HEK293 (cell line): ENCODE data around the gene C19orf47.

Source experiments
- CTCF ChIA-PET: fragments of 350-600 bp; formaldehyde crosslinking; extraction: SDS; loops from one replicate; lab custom pipeline; 2021; ENCODE audit warnings: antibody characterized with exemption; lab: Yijun Ruan, JAX
- POLR2A ChIA-PET: fragments of 300-600 bp; formaldehyde crosslinking; extraction: SDS; loops from one replicate; lab custom pipeline; 2020; ENCODE audit warnings: antibody characterized with exemption, inconsistent platforms; lab: Yijun Ruan, JAX
- H3K27ac ChIP-seq: fragments of 200-500 bp; sonication (Bioruptor generic); 2 replicates; pipeline ENCODE4 v1.5.1; 2014; ENCODE audit warnings: low read depth, low read length, control low read depth, inconsistent platforms; ENCODE audit errors: extremely low read depth
- H3K36me3 ChIP-seq, 2 experiments: fragments of 200-500 bp in 1 of 2; sonication (Bioruptor generic) in 1 of 2; 1 replicate in 1 of 2; 2 replicates in 1 of 2; pipeline ENCODE4 v1.5.1; 2014 to 2017; ENCODE audit warnings: inconsistent platforms in 2 of 2, low read length in 2 of 2; ENCODE audit not compliant: control insufficient read depth in 2 of 2, insufficient read depth in 1 of 2
- H3K4me1 ChIP-seq: fragments of 200-500 bp; sonication (Bioruptor generic); 2 replicates; pipeline ENCODE4 v1.5.1; 2014; ENCODE audit warnings: mild to moderate bottlenecking, low read length, inconsistent platforms; ENCODE audit not compliant: control insufficient read depth, insufficient read depth
- H3K4me3 ChIP-seq: 2 replicates; pipeline ENCODE4 v1.5.1; 2011; ENCODE audit warnings: low read depth, mild to moderate bottlenecking, control low read depth, low read length, moderate library complexity
- H3K9me3 ChIP-seq: fragments of 200-500 bp; sonication (Bioruptor generic); 2 replicates; pipeline ENCODE4 v1.5.1; 2014; ENCODE audit warnings: low read depth, low read length, inconsistent platforms; ENCODE audit not compliant: control insufficient read depth, insufficient read depth
- EGR2 ChIP-seq: fragments of 450-650 bp; formaldehyde crosslinking; IDR thresholded peaks from 2 replicates; pipeline ENCODE4 v1.5.1; 2016; ENCODE audit warnings: low read depth, missing biosample characterization, missing genetic modification characterization
- GLI4 ChIP-seq: fragments of 450-650 bp; formaldehyde crosslinking; IDR thresholded peaks from 2 replicates; pipeline ENCODE4 v1.5.1; 2016; ENCODE audit warnings: missing biosample characterization, missing genetic modification characterization
- HOXD13 ChIP-seq: sonication (generic); formaldehyde crosslinking; IDR thresholded peaks from 2 replicates; pipeline ENCODE4 v1.8.0; 2022; ENCODE audit warnings: missing genetic modification reagents, borderline replicate concordance
- IKZF3 ChIP-seq: fragments of 450-650 bp; IDR thresholded peaks from 2 replicates; pipeline ENCODE4 v1.5.0; 2018; ENCODE audit warnings: missing biosample characterization, mild to moderate bottlenecking, missing genetic modification characterization, moderate library complexity
- MZF1 ChIP-seq: fragments of 450-650 bp; formaldehyde crosslinking; IDR thresholded peaks from 2 replicates; pipeline ENCODE4 v1.5.1; 2017; ENCODE audit warnings: missing biosample characterization, missing genetic modification characterization, borderline replicate concordance
- PBX3 ChIP-seq: sonication (generic); formaldehyde crosslinking; IDR thresholded peaks from 2 replicates; pipeline ENCODE4 v1.8.1; 2022; ENCODE audit warnings: mild to moderate bottlenecking, moderate library complexity, missing genetic modification reagents
- SCRT1 ChIP-seq: fragments of 450-650 bp; formaldehyde crosslinking; IDR thresholded peaks from 2 replicates; pipeline ENCODE4 v1.5.1; 2016; ENCODE audit warnings: missing biosample characterization, missing genetic modification characterization, borderline replicate concordance
- ZBTB17 ChIP-seq: fragments of 450-650 bp; formaldehyde crosslinking; IDR thresholded peaks from 2 replicates; pipeline ENCODE4 v1.5.1; 2016; ENCODE audit warnings: missing biosample characterization, missing genetic modification characterization
- ZBTB6 ChIP-seq: fragments of 450-650 bp; formaldehyde crosslinking; IDR thresholded peaks from 2 replicates; pipeline ENCODE4 v1.5.1; 2017; ENCODE audit warnings: missing biosample characterization, missing genetic modification characterization
- ZFHX2 ChIP-seq: fragments of 450-650 bp; formaldehyde crosslinking; conservative IDR thresholded peaks from 2 replicates; pipeline ENCODE4 v1.5.1; 2016; ENCODE audit warnings: missing biosample characterization, missing genetic modification characterization
- ZFP37 ChIP-seq: fragments of 450-650 bp; formaldehyde crosslinking; IDR thresholded peaks from 2 replicates; pipeline ENCODE4 v1.5.1; 2016; ENCODE audit warnings: missing biosample characterization, missing genetic modification characterization
- ZNF112 ChIP-seq: fragments of 450-650 bp; formaldehyde crosslinking; IDR thresholded peaks from 2 replicates; pipeline ENCODE4 v1.5.0; 2017; ENCODE audit warnings: missing biosample characterization, missing genetic modification characterization
- ZNF169 ChIP-seq: fragments of 450-650 bp; formaldehyde crosslinking; IDR thresholded peaks from 2 replicates; pipeline ENCODE4 v1.5.1; 2016; ENCODE audit warnings: missing biosample characterization, missing genetic modification characterization
- ZNF366 ChIP-seq: fragments of 450-650 bp; formaldehyde crosslinking; conservative IDR thresholded peaks from 2 replicates; pipeline ENCODE4 v1.5.1; 2016; ENCODE audit warnings: missing biosample characterization, missing genetic modification characterization
- ZNF707 ChIP-seq: fragments of 450-650 bp; formaldehyde crosslinking; IDR thresholded peaks from 2 replicates; pipeline ENCODE4 v1.5.1; 2016; ENCODE audit warnings: missing biosample characterization, missing genetic modification characterization
- TF ChIP-seq, protein P1 (sequence below): fragments of 450-650 bp; formaldehyde crosslinking; IDR thresholded peaks from 2 replicates; pipeline ENCODE4 v1.5.1; 2016; ENCODE audit warnings: missing biosample characterization, missing genetic modification characterization
- TF ChIP-seq, protein P2 (sequence below): fragments of 450-650 bp; formaldehyde crosslinking; IDR thresholded peaks from 2 replicates; pipeline ENCODE4 v1.5.1; 2016; ENCODE audit warnings: missing biosample characterization, missing genetic modification characterization, low read depth
- TF ChIP-seq, protein P3 (sequence below): fragments of 450-650 bp; formaldehyde crosslinking; IDR thresholded peaks from 2 replicates; pipeline ENCODE4 v1.5.1; 2017; ENCODE audit warnings: missing biosample characterization, missing genetic modification characterization
- TF ChIP-seq, protein P4 (sequence below): fragments of 450-650 bp; formaldehyde crosslinking; IDR thresholded peaks from 2 replicates; pipeline ENCODE4 v1.5.1; 2016; ENCODE audit warnings: missing biosample characterization, missing genetic modification characterization, low read depth

C19orf47 gene

DNA sequence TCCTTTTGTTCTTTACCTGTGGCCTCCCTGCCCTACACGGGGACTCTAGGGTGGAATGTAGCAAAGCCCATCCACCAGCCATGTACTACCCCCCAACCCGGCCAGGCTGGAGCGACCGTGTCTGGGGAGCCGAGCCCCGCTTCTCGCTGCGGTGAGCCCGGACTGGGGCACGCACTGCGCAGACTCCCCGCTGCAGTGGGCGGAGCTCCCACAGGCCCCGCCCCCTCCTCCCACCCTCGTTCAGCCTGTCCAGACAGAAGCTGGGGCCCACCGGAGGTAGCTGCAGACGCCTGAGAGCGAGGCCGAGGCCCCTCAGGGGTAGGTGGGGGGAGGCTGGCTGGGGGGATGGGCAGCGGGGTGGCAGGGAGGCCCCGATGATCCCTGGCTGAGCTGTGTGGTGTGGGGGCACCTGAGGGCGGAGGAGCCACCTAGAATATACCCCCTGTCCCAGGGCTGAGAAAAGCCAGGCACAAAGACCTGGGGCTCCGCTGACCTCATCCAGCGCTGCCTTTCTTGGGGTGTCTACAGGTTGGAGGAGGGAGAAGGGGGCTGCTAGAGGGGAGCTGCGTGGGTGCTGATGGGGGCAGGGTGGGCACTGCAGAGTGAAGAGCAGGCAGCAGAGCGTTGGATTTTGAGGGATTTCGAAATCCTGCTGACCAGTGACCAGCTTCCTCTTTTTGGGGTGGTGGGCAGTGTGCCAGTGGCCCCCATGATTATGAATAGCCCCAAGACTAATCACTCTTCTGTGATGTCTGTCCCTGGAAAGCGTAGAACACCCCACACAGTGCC lies 17.6 kb upstream of the C19orf47 start (continued):
- TF ChIP-seq, protein P1, sequence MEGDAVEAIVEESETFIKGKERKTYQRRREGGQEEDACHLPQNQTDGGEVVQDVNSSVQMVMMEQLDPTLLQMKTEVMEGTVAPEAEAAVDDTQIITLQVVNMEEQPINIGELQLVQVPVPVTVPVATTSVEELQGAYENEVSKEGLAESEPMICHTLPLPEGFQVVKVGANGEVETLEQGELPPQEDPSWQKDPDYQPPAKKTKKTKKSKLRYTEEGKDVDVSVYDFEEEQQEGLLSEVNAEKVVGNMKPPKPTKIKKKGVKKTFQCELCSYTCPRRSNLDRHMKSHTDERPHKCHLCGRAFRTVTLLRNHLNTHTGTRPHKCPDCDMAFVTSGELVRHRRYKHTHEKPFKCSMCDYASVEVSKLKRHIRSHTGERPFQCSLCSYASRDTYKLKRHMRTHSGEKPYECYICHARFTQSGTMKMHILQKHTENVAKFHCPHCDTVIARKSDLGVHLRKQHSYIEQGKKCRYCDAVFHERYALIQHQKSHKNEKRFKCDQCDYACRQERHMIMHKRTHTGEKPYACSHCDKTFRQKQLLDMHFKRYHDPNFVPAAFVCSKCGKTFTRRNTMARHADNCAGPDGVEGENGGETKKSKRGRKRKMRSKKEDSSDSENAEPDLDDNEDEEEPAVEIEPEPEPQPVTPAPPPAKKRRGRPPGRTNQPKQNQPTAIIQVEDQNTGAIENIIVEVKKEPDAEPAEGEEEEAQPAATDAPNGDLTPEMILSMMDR (tag by site-specific recombination), result no peak
- TF ChIP-seq PBX3 (CRISPR knock-in tag) (no peak), ZNF169 (tag by site-specific recombination) (no peak)

DNA sequence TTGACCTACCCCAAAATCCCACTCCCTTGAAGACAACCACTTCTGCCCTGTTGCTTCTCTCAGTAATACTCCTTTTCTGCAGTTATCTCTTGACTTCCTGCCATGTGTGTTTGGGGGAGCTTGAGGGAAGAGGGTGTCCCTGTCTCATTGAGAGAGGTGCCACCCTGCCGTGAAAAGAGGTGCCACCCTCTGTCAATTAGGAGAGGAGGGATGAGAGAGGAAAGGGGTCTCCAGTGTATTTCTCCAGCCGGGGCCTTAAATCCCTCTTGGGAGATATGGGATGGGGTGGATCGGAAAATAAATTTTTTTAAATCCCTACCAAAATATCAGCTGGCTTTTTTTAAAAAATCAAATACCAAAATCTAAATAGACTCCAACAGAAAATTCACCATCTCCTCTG lies 16.8 kb upstream of the C19orf47 start:
- no peak for TF ChIP-seq PBX3 (CRISPR knock-in tag)
- TF ChIP-seq ZBTB17, result no peak
- peak; percentile 60 for TF ChIP-seq IKZF3 (tag by site-specific recombination)
- TF ChIP-seq SCRT1, result 0 out of 2 replicates have a peak, but pooled peaks have one; percentile 33
- 0 out of 2 replicates have a peak, but pooled peaks have one; percentile 17 for TF ChIP-seq ZNF366 (tag by site-specific recombination)
- TF ChIP-seq, protein P2, sequence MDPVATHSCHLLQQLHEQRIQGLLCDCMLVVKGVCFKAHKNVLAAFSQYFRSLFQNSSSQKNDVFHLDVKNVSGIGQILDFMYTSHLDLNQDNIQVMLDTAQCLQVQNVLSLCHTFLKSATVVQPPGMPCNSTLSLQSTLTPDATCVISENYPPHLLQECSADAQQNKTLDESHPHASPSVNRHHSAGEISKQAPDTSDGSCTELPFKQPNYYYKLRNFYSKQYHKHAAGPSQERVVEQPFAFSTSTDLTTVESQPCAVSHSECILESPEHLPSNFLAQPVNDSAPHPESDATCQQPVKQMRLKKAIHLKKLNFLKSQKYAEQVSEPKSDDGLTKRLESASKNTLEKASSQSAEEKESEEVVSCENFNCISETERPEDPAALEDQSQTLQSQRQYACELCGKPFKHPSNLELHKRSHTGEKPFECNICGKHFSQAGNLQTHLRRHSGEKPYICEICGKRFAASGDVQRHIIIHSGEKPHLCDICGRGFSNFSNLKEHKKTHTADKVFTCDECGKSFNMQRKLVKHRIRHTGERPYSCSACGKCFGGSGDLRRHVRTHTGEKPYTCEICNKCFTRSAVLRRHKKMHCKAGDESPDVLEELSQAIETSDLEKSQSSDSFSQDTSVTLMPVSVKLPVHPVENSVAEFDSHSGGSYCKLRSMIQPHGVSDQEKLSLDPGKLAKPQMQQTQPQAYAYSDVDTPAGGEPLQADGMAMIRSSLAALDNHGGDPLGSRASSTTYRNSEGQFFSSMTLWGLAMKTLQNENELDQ (tag by site-specific recombination), result no peak
- Histone ChIP-seq H3K4me1 (peaks cover 35% of the 10 kb centered on the region), H3K27ac (peak overlapping the region; percentile 46; the same call in 1 of the 2 replicates), H3K9me3 (no peaks in the 10 kb centered on the region), H3K36me3 (peaks cover 32 to 44% of the 10 kb centered on the region in 2 experiments), H3K4me3 (no peak overlapping the region)
- ChIA-PET CTCF (interaction anchor here (0.6 to 2.6 kb wide), 6 partner anchors 34 to 238 kb away, joined by 3 to 15 read pairs (median 4); no protein-coding TSS in a partner anchor), POLR2A (interaction anchor here (0.6 to 3.2 kb wide), 25 partner anchors 10 to 531 kb away, joined by 3 to 45 read pairs (median 6); partner anchors contain the start of genes BLVRB, C19orf47, DYRK1B and PLD3)

DNA sequence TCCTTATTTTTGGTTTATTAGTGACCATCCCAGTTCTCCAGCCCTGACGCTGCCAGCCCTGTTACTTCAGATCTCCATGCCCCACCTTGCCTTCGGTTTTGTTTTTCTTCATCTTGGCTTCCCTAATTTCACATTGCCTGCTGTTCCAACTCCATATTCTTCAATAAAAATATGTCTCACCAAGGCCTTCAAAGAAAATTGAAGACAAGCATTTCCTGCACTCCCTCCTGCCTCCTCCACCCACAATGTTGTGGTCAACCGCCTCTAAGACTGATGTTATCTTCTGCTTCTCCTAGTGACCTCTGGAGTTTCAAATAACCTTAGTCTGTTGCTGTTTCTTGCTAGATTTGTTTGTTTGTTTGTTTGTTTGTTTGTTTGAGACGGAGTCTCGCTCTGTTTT lies 14.9 kb upstream of the C19orf47 start:
- Histone ChIP-seq H3K27ac (no peak overlapping the region; the same call in 1 of the 2 replicates), H3K36me3 (peaks cover 19 to 35% of the 10 kb centered on the region in 2 experiments), H3K9me3 (no peaks in the 10 kb centered on the region), H3K4me1 (peaks cover 36% of the 10 kb centered on the region)
- POLR2A ChIA-PET, result interaction anchor here (1.2 kb wide), 1 partner anchor 63 kb away, joined by 3 read pairs; the partner anchor contains the start of gene SERTAD1
- TF ChIP-seq, protein P3, sequence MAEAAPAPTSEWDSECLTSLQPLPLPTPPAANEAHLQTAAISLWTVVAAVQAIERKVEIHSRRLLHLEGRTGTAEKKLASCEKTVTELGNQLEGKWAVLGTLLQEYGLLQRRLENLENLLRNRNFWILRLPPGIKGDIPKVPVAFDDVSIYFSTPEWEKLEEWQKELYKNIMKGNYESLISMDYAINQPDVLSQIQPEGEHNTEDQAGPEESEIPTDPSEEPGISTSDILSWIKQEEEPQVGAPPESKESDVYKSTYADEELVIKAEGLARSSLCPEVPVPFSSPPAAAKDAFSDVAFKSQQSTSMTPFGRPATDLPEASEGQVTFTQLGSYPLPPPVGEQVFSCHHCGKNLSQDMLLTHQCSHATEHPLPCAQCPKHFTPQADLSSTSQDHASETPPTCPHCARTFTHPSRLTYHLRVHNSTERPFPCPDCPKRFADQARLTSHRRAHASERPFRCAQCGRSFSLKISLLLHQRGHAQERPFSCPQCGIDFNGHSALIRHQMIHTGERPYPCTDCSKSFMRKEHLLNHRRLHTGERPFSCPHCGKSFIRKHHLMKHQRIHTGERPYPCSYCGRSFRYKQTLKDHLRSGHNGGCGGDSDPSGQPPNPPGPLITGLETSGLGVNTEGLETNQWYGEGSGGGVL (tag by site-specific recombination), result no peak
- TF ChIP-seq, protein P4, sequence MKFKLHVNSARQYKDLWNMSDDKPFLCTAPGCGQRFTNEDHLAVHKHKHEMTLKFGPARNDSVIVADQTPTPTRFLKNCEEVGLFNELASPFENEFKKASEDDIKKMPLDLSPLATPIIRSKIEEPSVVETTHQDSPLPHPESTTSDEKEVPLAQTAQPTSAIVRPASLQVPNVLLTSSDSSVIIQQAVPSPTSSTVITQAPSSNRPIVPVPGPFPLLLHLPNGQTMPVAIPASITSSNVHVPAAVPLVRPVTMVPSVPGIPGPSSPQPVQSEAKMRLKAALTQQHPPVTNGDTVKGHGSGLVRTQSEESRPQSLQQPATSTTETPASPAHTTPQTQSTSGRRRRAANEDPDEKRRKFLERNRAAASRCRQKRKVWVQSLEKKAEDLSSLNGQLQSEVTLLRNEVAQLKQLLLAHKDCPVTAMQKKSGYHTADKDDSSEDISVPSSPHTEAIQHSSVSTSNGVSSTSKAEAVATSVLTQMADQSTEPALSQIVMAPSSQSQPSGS (tag by site-specific recombination), result no peak
- TF ChIP-seq GLI4 (tag by site-specific recombination) (no peak), MZF1 (tag by site-specific recombination) (no peak), ZNF707 (no peak), ZFHX2 (peak; percentile 73), ZFP37 (tag by site-specific recombination) (no peak), HOXD13 (CRISPR knock-in tag) (no peak), ZNF112 (tag by site-specific recombination) (no peak), ZBTB6 (tag by site-specific recombination) (no peak), ZNF366 (tag by site-specific recombination) (0 out of 2 replicates have a peak, but pooled peaks have one; percentile 18), EGR2 (tag by site-specific recombination) (peak; percentile 73)
- TF ChIP-seq, all 188 proteins: peak for 3
- CTCF ChIA-PET, result interaction anchor here (0.6 to 2.6 kb wide), 4 partner anchors 58 to 272 kb away, joined by 3 to 15 read pairs (median 4); no protein-coding TSS in a partner anchor
- no peak overlapping the region for H3K4me3 ChIP-seq
